A549 treated with ZK216348 at 1 μM for 4 hours (cell line): ENCODE data around the gene RNF146. TPM values are rescaled to one million over a fixed set of nuclear protein-coding genes. Genes with fewer than 3 reads are reported as not detected.

ENCODE experiments used
- total RNA-seq: library from RNA; stranded (reverse); fragments of 200-300 nt; extraction: Qiagen RNA extraction; gene quantifications from 5 replicates; pipeline ENCODE4 v1.2.3, GENCODE V29; 2022; ENCODE audit warnings: low read depth

The RNF146 gene
- 7.6 to 11.1 TPM (median 10.5 TPM) in 5 replicates for total RNA-seq

GRCh38 chr6:127266178-127266891, at the start of gene RNF146:
Gene RNF146, plus strand, starts transcription at chr6:127266864. Its CDS starts 13,475 bp downstream, at chr6:127280339.

Other genes starting within 250 kb of the RNF146 start
- 74.6 to 135 TPM (median 86.5 TPM) in 5 replicates for gene RSPO3, start 148.2 kb upstream of the RNF146 start, total RNA-seq
- gene ECHDC1, start 76.7 kb downstream of the RNF146 start, total RNA-seq = 36.2 to 64.3 TPM (median 36.9 TPM) in 5 replicates
- gene KIAA0408, start 192.5 kb downstream of the RNF146 start, total RNA-seq = 5.6 to 8.2 TPM (median 5.8 TPM) in 5 replicates